IPS-NIHi11 (cell line): ENCODE results near the gene SLC39A11.
"Not testable (repeated sequence)": the region's sequence is repeated elsewhere in the genome, so short reads cannot be mapped to it uniquely, and the experiment has no call there.

Experiments used
- DNase-seq: peaks from one replicate; pipeline ENCODE4 v3.0.0; 2012; ENCODE audit warnings: mixed read lengths, low spot score

SLC39A11 gene

GRCh38 chr17:72654706-72655105 lies 437.8 kb downstream of the SLC39A11 start:
- DNase-seq, result no peak

- no peak for DNase-seq
Measured at GRCh38 chr17:72651988-72652387, 440.5 kb downstream of the SLC39A11 start.

GRCh38 chr17:72648702-72649101 lies 443.8 kb downstream of the SLC39A11 start:
- no peak for DNase-seq

- peak; percentile 47 for DNase-seq
Measured at GRCh38 chr17:72646176-72646575, 446.3 kb downstream of the SLC39A11 start.

GRCh38 chr17:72644492-72644891 lies 448.0 kb downstream of the SLC39A11 start:
- DNase-seq, result no peak

- no peak for DNase-seq
Measured at GRCh38 chr17:72643575-72644216, 448.8 kb downstream of the SLC39A11 start.

- no peak for DNase-seq
Measured at GRCh38 chr17:72642720-72643119, 449.8 kb downstream of the SLC39A11 start.

GRCh38 chr17:72640415-72641165 lies 451.9 kb downstream of the SLC39A11 start:
- DNase-seq, result peak; percentile 70

GRCh38 chr17:72639711-72640110 lies 452.8 kb downstream of the SLC39A11 start:
- DNase-seq, result no peak

GRCh38 chr17:72638932-72639331 lies 453.6 kb downstream of the SLC39A11 start:
- not testable (repeated sequence) for DNase-seq

GRCh38 chr17:72635034-72635635 lies 457.4 kb downstream of the SLC39A11 start:
- no peak for DNase-seq

- DNase-seq, result no peak
Measured at GRCh38 chr17:72634621-72635020, 457.9 kb downstream of the SLC39A11 start.

GRCh38 chr17:72631949-72632684 lies 460.4 kb downstream of the SLC39A11 start:
- DNase-seq, result no peak

GRCh38 chr17:72631568-72631948 lies 460.9 kb downstream of the SLC39A11 start:
- DNase-seq, result no peak

GRCh38 chr17:72624652-72625051 lies 467.8 kb downstream of the SLC39A11 start:
- DNase-seq, result no peak

GRCh38 chr17:72624226-72624625 lies 468.3 kb downstream of the SLC39A11 start:
- DNase-seq, result no peak

- DNase-seq, result no peak
Measured at GRCh38 chr17:72622661-72623433, 469.6 kb downstream of the SLC39A11 start.

- DNase-seq, result no peak
Measured at GRCh38 chr17:72619976-72620650, 472.4 kb downstream of the SLC39A11 start.

GRCh38 chr17:72618001-72618509 lies 474.4 kb downstream of the SLC39A11 start:
- DNase-seq, result no peak

GRCh38 chr17:72617557-72617956 lies 474.9 kb downstream of the SLC39A11 start:
- DNase-seq, result no peak

- DNase-seq, result peak; percentile 48
Measured at GRCh38 chr17:72616447-72616846, 476.0 kb downstream of the SLC39A11 start.
